HG03175 (cell line): ENCODE measurements around the gene TRPM6.
"Not testable (repeated sequence)": the region's sequence is repeated elsewhere in the genome, so short reads cannot be mapped to it uniquely, and the experiment has no call there.

Experiments
- ATAC-seq: cut with Tn5 transposase; IDR thresholded peaks from one replicate; pipeline ENCODE4 v1.9.1; 2021; ENCODE audit warnings: mild to moderate bottlenecking, moderate library complexity; ENCODE audit not compliant: unreplicated experiment

TRPM6 gene

DNA sequence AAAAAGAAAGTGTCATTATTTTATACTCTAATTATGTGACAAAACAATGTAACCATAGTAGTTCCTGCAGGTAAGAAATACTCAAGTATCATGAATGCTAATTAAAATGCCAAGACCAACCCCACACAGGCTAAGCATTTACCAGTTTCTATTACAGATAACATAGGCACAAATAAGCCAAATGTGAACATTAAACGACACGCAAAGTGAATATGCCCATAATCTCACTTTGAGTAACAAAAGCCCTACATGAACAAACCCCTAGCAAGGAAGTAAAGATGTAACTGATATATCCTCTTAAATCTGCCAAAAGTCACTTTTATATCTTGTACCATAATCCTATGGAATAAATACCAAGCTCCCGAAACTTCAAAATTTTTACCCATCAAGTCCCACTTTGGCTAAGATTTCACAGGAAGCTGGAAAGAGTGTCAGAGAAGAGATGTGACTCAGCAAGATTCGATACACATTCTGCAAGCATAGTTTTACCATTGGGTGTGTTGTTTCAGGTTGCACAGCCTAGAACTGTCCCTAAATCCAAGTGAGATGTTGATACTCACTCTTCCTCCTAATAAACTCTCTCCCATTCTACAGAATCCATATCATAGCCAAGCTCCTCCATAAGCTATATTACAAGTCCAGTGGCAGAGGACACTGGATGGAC, 28.8 kb downstream of the TRPM6 start:
- ATAC-seq, result no peak

DNA sequence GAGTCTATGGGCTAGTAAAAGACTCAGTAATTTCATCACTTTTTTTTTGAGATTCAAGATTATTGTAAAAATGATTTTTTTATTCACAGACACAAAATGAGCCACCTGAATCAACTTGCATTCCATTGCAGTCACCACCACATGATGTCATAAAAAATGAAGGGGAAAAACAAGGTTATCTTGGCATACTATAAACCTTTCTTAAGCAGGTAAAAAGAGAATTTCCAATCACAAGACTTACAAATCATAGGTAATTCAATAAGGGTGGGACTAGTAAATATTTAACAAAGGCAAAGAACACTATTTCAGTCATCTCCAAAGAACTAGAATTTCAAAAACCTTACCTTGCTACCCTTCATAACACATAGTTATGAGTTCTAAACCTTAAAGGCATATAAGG, 30.7 kb downstream of the TRPM6 start:
- ATAC-seq, result no peak

- no peak for ATAC-seq
Observed at GRCh38 chr9:74855072-74855471, 32.6 kb downstream of the TRPM6 start.

DNA sequence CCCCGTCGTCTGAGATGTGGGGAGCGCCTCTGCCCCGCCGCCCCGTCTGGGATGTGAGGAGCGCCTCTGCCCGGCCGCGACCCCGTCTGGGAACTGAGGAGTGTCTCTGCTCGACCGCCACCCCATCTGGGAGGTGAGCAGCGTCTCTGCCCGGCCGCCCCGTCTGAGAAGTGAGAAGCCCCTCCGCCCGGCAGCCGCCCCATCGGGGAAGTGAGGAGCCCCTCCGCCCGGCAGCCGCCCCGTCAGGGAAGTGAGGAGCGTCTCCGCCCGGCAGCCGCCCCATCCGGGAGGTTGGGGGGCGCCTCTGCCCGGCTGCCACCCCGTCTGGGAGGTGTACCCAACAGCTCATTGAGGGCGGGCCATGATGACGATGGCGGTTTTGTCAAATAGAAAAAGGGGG, 34.7 kb downstream of the TRPM6 start:
- ATAC-seq, result not testable (repeated sequence)

DNA sequence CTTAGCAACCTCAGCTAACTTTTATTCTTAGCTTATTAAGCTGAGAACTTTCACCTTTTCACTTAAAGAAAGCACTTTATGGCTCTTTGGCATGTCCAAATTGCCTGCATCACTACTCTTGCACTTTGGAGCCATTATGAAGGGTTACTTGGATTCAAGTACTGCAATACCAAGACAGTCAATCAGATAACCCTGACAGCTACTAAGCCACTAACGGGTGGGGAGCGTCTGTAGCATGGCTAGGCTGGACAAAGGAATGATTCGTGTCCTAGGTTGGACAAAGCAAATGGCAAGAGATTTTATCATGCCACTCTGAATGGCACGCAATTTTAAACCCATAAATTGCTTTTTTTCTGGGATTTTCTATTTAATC, 39.6 kb downstream of the TRPM6 start:
- no peak for ATAC-seq

DNA sequence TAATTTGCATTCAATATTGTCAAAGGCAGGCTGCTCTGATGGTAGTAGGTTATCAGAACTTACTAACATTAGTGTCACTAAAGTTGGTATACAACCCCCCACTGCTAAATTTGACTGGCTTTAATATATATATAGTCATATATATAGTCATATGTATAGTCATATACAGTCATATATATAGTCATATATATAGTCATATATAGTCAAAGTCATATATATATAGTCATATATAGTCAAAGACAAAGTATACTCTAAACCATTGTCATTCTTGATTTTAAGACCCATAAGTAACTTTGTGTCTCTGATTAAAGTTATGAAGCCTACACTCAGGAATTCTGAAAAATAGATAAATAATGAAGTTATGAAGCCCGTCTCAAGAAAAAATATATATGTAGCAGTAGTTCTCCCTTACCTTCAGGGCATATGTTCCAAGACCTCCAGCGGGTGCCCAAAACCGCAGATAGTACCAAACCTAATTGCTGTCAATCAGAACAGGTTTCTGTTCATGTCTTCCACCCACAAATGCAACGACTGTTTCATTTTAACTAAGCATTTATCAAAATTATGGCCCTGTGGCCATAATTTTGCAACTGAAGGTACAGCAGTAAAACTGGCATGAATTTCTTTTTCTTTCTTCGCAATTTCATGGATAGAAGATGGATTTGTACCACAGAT, 40.1 kb downstream of the TRPM6 start:
- no peak for ATAC-seq

GRCh38 chr9:74846766-74847165, 41.0 kb downstream of the TRPM6 start:
- no peak for ATAC-seq

- no peak for ATAC-seq
Observed at GRCh38 chr9:74838351-74838750, 49.4 kb downstream of the TRPM6 start.

DNA sequence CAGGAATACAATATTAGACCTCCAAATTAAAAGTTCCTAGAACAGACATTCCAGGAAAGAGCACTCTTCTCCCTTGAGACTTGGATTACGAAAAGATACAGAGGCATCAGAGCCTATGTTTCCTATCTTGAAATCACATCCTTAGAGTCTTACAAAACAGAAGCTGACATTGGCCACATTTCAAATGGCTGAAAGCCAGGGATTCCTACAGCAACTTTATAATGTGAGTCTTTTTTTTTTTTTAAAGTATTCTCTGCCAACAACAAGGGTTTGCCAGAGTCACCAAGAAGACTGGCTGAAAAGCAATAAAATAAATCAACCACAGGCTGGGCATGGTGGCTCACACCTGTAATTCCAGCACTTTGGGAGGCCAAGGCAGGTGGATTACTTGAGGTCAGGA, 63.1 kb downstream of the TRPM6 start:
- ATAC-seq, result no peak

DNA sequence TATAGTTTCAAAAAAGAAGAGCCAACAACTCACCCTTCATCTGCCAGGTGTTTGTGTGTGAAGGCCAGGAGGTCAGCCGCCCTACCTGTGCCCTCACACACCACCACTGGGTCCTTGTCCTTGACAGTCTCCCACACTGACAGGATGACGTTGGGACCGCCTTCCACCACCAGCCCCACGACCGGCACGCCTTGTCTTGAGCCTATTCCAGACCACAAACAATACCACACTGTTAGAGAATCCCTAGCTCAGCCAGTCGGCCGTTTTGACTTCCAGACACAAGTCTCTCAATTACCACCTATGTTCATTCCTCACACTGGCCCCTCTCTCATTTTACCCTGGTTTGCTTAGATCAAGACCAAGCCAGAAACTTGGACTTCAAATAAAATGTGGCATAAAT, 66.1 kb downstream of the TRPM6 start:
- no peak for ATAC-seq

- no peak for ATAC-seq
Observed at GRCh38 chr9:74817816-74818215, 69.9 kb downstream of the TRPM6 start.

DNA sequence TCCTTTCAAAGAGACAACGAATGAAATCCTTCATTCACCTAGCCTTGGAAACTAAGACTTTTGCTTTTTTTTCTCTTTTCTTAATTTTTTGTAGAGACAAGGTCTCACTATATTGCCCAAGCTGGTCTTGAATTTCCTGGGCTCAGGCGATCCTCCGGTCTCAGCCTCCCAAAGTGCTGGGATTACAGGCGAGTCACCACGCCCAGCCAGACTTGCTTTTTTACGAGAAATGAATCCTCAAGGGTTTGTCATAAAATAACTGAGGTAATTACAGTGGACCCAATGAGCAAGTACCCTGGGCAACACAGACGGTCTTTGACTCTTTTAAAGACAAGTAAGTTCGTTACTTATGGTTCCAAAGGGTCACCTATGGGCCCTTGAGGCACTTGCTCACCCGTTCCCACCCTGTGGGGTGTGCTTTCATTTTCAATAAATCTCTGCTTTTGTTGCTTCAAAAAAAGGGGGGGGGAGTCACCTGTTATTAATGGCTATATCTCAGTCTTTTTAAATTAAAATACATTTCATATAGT, 70.4 kb downstream of the TRPM6 start:
- no peak for ATAC-seq

DNA sequence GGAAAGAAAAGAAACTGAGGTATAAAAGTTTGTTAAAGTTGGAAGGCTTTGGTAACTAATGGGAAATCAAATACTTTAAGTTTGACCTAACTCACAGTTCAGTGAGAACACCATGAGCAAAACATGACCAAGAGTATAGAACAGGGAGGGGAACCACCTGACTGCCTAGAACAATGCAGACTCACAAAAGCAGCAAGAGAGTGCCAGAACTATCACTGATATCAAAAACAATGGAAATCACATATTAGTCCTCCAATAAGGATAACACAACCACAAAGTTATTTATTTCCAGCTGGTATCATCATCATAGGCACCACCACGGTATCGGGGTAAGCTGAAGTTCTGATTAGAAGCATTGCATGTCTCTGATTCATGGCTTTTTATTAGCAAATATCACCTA, 77.5 kb downstream of the TRPM6 start:
- no peak for ATAC-seq

- ATAC-seq, result no peak
Observed at GRCh38 chr9:74804018-74804385, 83.7 kb downstream of the TRPM6 start.

GRCh38 chr9:74803376-74804017, 84.2 kb downstream of the TRPM6 start:
- no peak for ATAC-seq

- ATAC-seq, result no peak
Observed at GRCh38 chr9:74800226-74800625, 87.5 kb downstream of the TRPM6 start.

GRCh38 chr9:74795803-74796202, 91.9 kb downstream of the TRPM6 start:
- ATAC-seq, result no peak

DNA sequence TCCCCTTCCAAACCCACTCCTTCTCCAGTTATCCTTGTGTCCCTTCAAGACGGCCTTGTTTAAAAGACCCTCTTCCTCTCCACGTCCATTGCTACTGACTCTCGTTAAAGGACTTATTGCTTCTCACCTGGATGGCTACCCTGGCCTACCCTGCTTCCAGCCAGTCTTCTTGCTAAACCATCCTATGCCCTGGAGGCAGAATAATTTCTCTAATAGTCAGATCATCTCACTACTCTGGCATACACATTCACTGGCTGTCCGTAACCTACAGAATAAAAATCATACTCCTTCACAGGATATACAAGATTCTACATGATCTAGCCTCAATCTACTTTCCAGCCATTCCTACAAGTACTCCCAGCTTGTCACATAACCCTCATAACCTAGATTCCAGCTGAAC, 92.6 kb downstream of the TRPM6 start:
- no peak for ATAC-seq

DNA sequence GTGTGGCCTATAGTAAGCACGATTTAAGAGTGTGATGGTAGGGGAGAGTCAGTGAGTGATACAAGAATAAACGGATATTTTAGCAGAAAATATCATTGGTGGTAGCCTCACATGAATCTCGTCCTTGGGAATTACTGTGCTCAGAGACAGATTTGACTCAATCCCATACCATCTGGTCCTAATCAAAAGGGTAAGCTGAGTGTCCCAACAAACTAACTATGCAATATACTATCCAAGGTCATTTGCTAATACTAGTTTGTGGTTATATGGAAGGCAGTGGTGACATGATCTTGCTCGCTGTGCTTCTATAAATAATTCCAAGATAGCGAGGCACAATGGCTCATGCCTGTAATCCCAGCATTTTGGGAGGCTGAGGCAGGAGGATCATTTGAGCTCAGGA, 103.2 kb downstream of the TRPM6 start:
- no peak for ATAC-seq

- no peak for ATAC-seq
Observed at GRCh38 chr9:74783408-74783807, 104.3 kb downstream of the TRPM6 start.

- ATAC-seq, result peak; percentile 59
Observed at GRCh38 chr9:74777136-74777879, 110.4 kb downstream of the TRPM6 start.

- ATAC-seq, result no peak
Observed at GRCh38 chr9:74775396-74775795, 112.3 kb downstream of the TRPM6 start.
